ENCODE measurements around the gene C10orf71. TPM values are rescaled to one million over a fixed set of nuclear protein-coding genes. Genes with fewer than 3 reads are reported as not detected.
A peak's percentile ranks its signal among the peaks of the same experiment; 100 is the strongest.

C10orf71 gene
- total and polyA plus RNA-seq, 7 experiments from 2014 or later: not detected

GRCh38 chr10:49350846-49351532 is 52.0 kb downstream of the C10orf71 start:
- no peaks in the 10 kb centered on the region for H3K4me1 ChIP-seq (ENCODE audit: control insufficient read depth in 2 of 2, insufficient read depth in 2 of 2, low read length in 2 of 2)
- no peaks in the 10 kb centered on the region for H3K27me3 ChIP-seq (ENCODE audit: control insufficient read depth in 2 of 2, insufficient read depth in 2 of 2, low read length in 2 of 2)
- peaks cover 0 to 12% (median 0%) of the 10 kb centered on the region in 3 experiments for H3K9me3 ChIP-seq (ENCODE audit: control insufficient read depth in 2 of 3, low read length in 3 of 3)
- H3K27ac ChIP-seq (ENCODE audit: low read depth, low read length): no peak overlapping the region
- Mint-ChIP-seq H3K4me3 (no peak overlapping the region), H3K9me3 (peaks cover 3 to 15% (median 10%) of the 10 kb centered on the region in 11 donors), H3K27me3 (peaks cover under 1 to 31% (median 8%) of the 10 kb centered on the region in 5 donors), H3K36me3 (peaks cover 0 to 7% (median 0%) of the 10 kb centered on the region in 5 donors), H3K27ac (no peak overlapping the region), H3K4me1 (no peaks in the 10 kb centered on the region)
- ATAC-seq (peak; percentile 6), DNase-seq (no peak)
- H3K36me3 ChIP-seq (ENCODE audit: control insufficient read depth in 2 of 3, insufficient read depth in 3 of 3, low read length in 3 of 3): no peaks in the 10 kb centered on the region
- intact Hi-C loops (cut with micrococcal nuclease): no loop called here
- ChIA-PET CTCF (no interaction called here), POLR2A (no interaction called here)
- no peak overlapping the region for H3K4me3 ChIP-seq (ENCODE audit: low read length)

GRCh38 chr10:49351669-49352068 is 52.7 kb downstream of the C10orf71 start:
- no peak overlapping the region for H3K27ac ChIP-seq (ENCODE audit: low read depth, low read length)
- Mint-ChIP-seq H3K9me3 (peaks cover 3 to 16% (median 10%) of the 10 kb centered on the region in 11 donors), H3K4me1 (no peaks in the 10 kb centered on the region), H3K36me3 (peaks cover 0 to 7% (median 0%) of the 10 kb centered on the region in 5 donors), H3K27me3 (peaks cover 0 to 31% (median 8%) of the 10 kb centered on the region in 5 donors), H3K27ac (no peak overlapping the region), H3K4me3 (no peak overlapping the region)
- POLR2A ChIA-PET: no interaction called here
- no peaks in the 10 kb centered on the region for H3K36me3 ChIP-seq (ENCODE audit: control insufficient read depth in 2 of 3, insufficient read depth in 3 of 3, low read length in 3 of 3)
- H3K4me1 ChIP-seq (ENCODE audit: control insufficient read depth in 2 of 2, insufficient read depth in 2 of 2, low read length in 2 of 2): no peaks in the 10 kb centered on the region
- no peak overlapping the region for H3K4me3 ChIP-seq (ENCODE audit: low read length)
- intact Hi-C loops (cut with micrococcal nuclease): no loop called here
- CTCF ChIA-PET: no interaction called here
- DNase-seq (no peak), ATAC-seq (no peak)
- no peaks in the 10 kb centered on the region for H3K27me3 ChIP-seq (ENCODE audit: control insufficient read depth in 2 of 2, insufficient read depth in 2 of 2, low read length in 2 of 2)
- peaks cover 0 to 12% (median 0%) of the 10 kb centered on the region in 3 experiments for H3K9me3 ChIP-seq (ENCODE audit: control insufficient read depth in 2 of 3, low read length in 3 of 3)

DNA sequence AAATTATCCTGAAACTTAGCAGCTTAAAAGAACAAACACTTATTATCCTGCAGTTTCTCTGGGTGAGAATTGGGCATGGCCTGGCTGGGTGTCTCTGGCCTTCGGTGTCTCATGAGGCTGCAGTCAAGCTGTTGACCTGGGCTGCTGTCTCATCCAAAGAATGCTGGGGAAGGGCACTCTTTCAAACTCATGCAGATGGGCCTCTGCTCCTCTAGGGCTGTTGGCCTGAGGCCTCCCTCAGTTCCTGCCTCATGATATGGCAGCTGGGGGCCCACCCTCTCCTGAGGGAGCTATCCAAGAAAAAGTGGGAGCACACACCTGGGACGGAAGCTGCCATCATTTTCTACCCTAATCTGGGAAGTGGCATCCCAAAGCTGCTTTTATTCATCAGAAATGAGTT is 53.4 kb downstream of the C10orf71 start:
- DNase-seq: no peak
- ChIA-PET POLR2A (no interaction called here), CTCF (no interaction called here)
- H3K27ac Mint-ChIP-seq: no peak overlapping the region
- H3K4me3 Mint-ChIP-seq: no peak overlapping the region
- no peak for ATAC-seq
- H3K36me3 Mint-ChIP-seq: peaks cover 0 to 7% (median 0%) of the 10 kb centered on the region in 5 donors
- H3K4me1 Mint-ChIP-seq: no peaks in the 10 kb centered on the region
- H3K27ac ChIP-seq (ENCODE audit: low read depth, low read length): no peak overlapping the region
- H3K36me3 ChIP-seq (ENCODE audit: control insufficient read depth in 2 of 3, insufficient read depth in 3 of 3, low read length in 3 of 3): no peaks in the 10 kb centered on the region
- H3K4me3 ChIP-seq (ENCODE audit: low read length): no peak overlapping the region
- no peaks in the 10 kb centered on the region for H3K4me1 ChIP-seq (ENCODE audit: control insufficient read depth in 2 of 2, insufficient read depth in 2 of 2, low read length in 2 of 2)
- peaks cover 0 to 31% (median 8%) of the 10 kb centered on the region in 5 donors for H3K27me3 Mint-ChIP-seq
- peaks cover 0 to 12% (median 0%) of the 10 kb centered on the region in 3 experiments for H3K9me3 ChIP-seq (ENCODE audit: control insufficient read depth in 2 of 3, low read length in 3 of 3)
- intact Hi-C loops (cut with micrococcal nuclease): no loop called here
- peaks cover 3 to 17% (median 10%) of the 10 kb centered on the region in 11 donors for H3K9me3 Mint-ChIP-seq
- no peaks in the 10 kb centered on the region for H3K27me3 ChIP-seq (ENCODE audit: control insufficient read depth in 2 of 2, insufficient read depth in 2 of 2, low read length in 2 of 2)

DNA sequence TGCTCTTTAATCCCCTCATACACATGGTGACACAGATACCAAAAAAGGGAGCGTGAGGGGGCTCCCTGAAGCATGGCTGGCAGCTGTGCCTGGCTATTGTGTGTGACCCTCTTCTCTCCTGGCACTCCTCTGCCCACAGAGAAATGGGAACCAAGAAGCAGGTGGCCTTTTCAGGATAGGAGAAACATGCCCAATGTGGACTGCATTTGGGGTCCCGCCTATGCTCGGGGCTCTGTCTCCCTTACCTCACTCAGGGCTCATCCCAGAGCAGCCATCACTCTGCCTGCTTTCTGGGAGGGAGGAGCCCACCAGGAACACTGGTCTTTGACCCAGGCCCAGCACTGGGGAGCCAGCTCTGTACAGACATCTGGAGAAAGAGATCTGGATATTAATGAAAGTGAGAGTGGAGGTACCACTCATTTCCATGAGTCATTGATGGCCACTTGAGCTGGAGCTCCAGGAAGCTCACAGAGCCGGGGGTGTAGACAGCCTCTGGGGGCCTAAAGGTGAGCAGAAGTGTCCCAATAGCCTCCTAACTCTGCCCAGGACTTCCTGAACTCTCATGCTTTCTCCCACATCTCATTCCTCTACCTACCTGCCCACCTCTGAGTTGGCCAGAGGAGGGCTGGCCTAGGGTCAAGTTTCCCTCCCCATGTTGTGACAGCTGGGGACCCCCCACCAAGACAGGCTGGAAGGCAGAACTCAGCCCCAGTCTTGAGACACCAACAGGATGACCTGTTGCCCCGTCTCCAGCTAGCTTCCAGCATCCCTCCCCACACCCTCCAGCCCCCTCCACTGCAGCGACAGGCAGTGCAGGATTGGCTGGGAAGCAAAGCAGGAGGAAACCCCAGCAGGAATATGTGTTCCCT is 54.3 kb downstream of the C10orf71 start:
- no peak overlapping the region for H3K27ac Mint-ChIP-seq
- H3K9me3 Mint-ChIP-seq: peaks cover 3 to 22% (median 11%) of the 10 kb centered on the region in 11 donors
- H3K9me3 ChIP-seq (ENCODE audit: control insufficient read depth in 2 of 3, low read length in 3 of 3): peaks cover 0 to 12% (median 0%) of the 10 kb centered on the region in 3 experiments
- H3K36me3 ChIP-seq (ENCODE audit: control insufficient read depth in 2 of 3, insufficient read depth in 3 of 3, low read length in 3 of 3): no peaks in the 10 kb centered on the region
- no peak overlapping the region for H3K4me3 ChIP-seq (ENCODE audit: low read length)
- ChIA-PET CTCF (no interaction called here), POLR2A (no interaction called here)
- DNase-seq (no peak), ATAC-seq (no peak)
- no peak overlapping the region for H3K4me3 Mint-ChIP-seq
- H3K27ac ChIP-seq (ENCODE audit: low read depth, low read length): no peak overlapping the region
- H3K27me3 ChIP-seq (ENCODE audit: control insufficient read depth in 2 of 2, insufficient read depth in 2 of 2, low read length in 2 of 2): no peaks in the 10 kb centered on the region
- H3K4me1 ChIP-seq (ENCODE audit: control insufficient read depth in 2 of 2, insufficient read depth in 2 of 2, low read length in 2 of 2): no peaks in the 10 kb centered on the region
- intact Hi-C loops (cut with micrococcal nuclease): no loop called here
- no peaks in the 10 kb centered on the region for H3K4me1 Mint-ChIP-seq
- H3K36me3 Mint-ChIP-seq: peaks cover 0 to 7% (median 0%) of the 10 kb centered on the region in 5 donors
- H3K27me3 Mint-ChIP-seq: peaks cover 0 to 31% (median 8%) of the 10 kb centered on the region in 5 donors

DNA sequence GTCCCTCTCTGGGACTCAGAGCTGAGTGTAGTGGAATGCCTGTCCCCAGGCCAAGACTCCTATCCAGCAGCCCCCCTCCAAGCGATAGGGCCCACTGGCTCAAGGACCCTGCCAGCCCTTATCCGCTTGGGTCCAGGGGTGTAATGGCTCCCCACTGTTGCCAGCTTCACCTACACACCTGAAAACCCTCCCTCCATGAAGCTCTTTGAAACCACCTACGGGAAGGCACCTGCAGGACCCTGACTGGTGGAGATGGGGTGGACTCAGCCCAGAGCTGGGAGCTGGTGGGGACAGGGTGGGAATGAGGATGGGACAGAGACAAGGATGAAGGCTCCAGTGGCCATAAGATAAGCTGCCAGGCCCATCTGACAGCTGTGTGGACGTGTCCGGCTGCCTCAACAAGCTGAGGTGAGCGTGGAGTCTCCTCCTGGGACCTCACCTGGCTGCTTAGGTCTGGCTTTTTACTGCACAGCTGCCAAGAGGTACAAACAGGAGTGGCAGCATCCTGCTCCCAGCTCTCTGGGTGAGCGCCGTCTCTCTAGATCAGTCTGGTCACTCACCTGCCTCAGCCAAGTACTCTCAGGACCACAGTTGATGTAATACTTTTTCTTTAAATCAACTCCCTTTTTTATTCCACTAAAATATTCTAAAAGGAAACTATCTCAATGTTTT is 55.1 kb downstream of the C10orf71 start:
- ATAC-seq: no peak
- DNase-seq: no peak
- no peaks in the 10 kb centered on the region for H3K36me3 ChIP-seq (ENCODE audit: control insufficient read depth in 2 of 3, insufficient read depth in 3 of 3, low read length in 3 of 3)
- no peak overlapping the region for H3K27ac ChIP-seq (ENCODE audit: low read depth, low read length)
- intact Hi-C loops (cut with micrococcal nuclease): no loop called here
- no peaks in the 10 kb centered on the region for H3K4me1 ChIP-seq (ENCODE audit: control insufficient read depth in 2 of 2, insufficient read depth in 2 of 2, low read length in 2 of 2)
- H3K4me3 ChIP-seq (ENCODE audit: low read length): no peak overlapping the region
- Mint-ChIP-seq H3K36me3 (peaks cover 0 to 7% (median 0%) of the 10 kb centered on the region in 5 donors), H3K4me1 (no peaks in the 10 kb centered on the region), H3K27ac (no peak overlapping the region), H3K4me3 (no peak overlapping the region), H3K9me3 (peaks cover 3 to 22% (median 9%) of the 10 kb centered on the region in 11 donors), H3K27me3 (peaks cover 0 to 31% (median 6%) of the 10 kb centered on the region in 5 donors)
- peaks cover 0 to 12% (median 0%) of the 10 kb centered on the region in 3 experiments for H3K9me3 ChIP-seq (ENCODE audit: control insufficient read depth in 2 of 3, low read length in 3 of 3)
- CTCF ChIA-PET: no interaction called here
- no peaks in the 10 kb centered on the region for H3K27me3 ChIP-seq (ENCODE audit: control insufficient read depth in 2 of 2, insufficient read depth in 2 of 2, low read length in 2 of 2)
- POLR2A ChIA-PET: no interaction called here

GRCh38 chr10:49354593-49354992 is 55.6 kb downstream of the C10orf71 start:
- POLR2A ChIA-PET: no interaction called here
- ATAC-seq (no peak), DNase-seq (no peak)
- H3K27me3 Mint-ChIP-seq: peaks cover 0 to 31% (median 6%) of the 10 kb centered on the region in 5 donors
- peaks cover 0 to 1% (median 0%) of the 10 kb centered on the region in 7 donors for H3K4me1 Mint-ChIP-seq
- no peak overlapping the region for H3K27ac Mint-ChIP-seq
- Histone ChIP-seq H3K27me3 (ENCODE audit: control insufficient read depth in 2 of 2, insufficient read depth in 2 of 2, low read length in 2 of 2) (no peaks in the 10 kb centered on the region), H3K4me3 (ENCODE audit: low read length) (no peak overlapping the region), H3K9me3 (ENCODE audit: control insufficient read depth in 2 of 3, low read length in 3 of 3) (peaks cover 0 to 10% (median 0%) of the 10 kb centered on the region in 3 experiments), H3K4me1 (ENCODE audit: control insufficient read depth in 2 of 2, insufficient read depth in 2 of 2, low read length in 2 of 2) (no peaks in the 10 kb centered on the region), H3K27ac (ENCODE audit: low read depth, low read length) (no peak overlapping the region), H3K36me3 (ENCODE audit: control insufficient read depth in 2 of 3, insufficient read depth in 3 of 3, low read length in 3 of 3) (no peaks in the 10 kb centered on the region)
- H3K36me3 Mint-ChIP-seq: peaks cover 0 to 7% (median 0%) of the 10 kb centered on the region in 5 donors
- no peak overlapping the region for H3K4me3 Mint-ChIP-seq
- CTCF ChIA-PET: no interaction called here
- intact Hi-C loops (cut with micrococcal nuclease): no loop called here
- peaks cover 3 to 20% (median 7%) of the 10 kb centered on the region in 11 donors for H3K9me3 Mint-ChIP-seq

Data from naive thymus-derived CD4-positive, alpha-beta T cell (primary cell).